HFFc6 (cell line): ENCODE data around the gene RIPOR1. TPM values are rescaled to one million over a fixed set of nuclear protein-coding genes. Genes with fewer than 3 reads are reported as not detected.

Source experiments
- DNase-seq: peaks from one replicate; pipeline ENCODE4 v3.0.0-alpha.2; 2018
- H3K27ac Mint-ChIP-seq: 2 replicates; pipeline ENCODE4 v1.8.0; 2020; ENCODE audit warnings: mild to moderate bottlenecking, mixed read lengths
- H3K27me3 Mint-ChIP-seq: 2 replicates; pipeline ENCODE4 v1.8.0; 2021; ENCODE audit warnings: mild to moderate bottlenecking, moderate library complexity, mixed read lengths; ENCODE audit not compliant: insufficient read depth
- H3K36me3 Mint-ChIP-seq: 2 replicates; pipeline ENCODE4 v1.8.0; 2021; ENCODE audit warnings: low read depth, mixed read lengths
- H3K4me1 Mint-ChIP-seq: 2 replicates; pipeline ENCODE4 v1.8.0; 2020; ENCODE audit warnings: low read depth, mixed read lengths
- H3K4me3 Mint-ChIP-seq: 2 replicates; pipeline ENCODE4 v1.8.0; 2020; ENCODE audit warnings: mild to moderate bottlenecking, moderate library complexity, mixed read lengths
- H3K9me3 Mint-ChIP-seq: 2 replicates; pipeline ENCODE4 v1.8.0; 2020; ENCODE audit warnings: mild to moderate bottlenecking, mixed read lengths
- CTCF ChIP-seq: fragments of 200-600 bp; sonication (generic); IDR thresholded peaks from 2 replicates; pipeline ENCODE4 v1.5.0; 2021; ENCODE audit warnings: antibody characterized with exemption, mild to moderate bottlenecking
- total RNA-seq, 6 experiments: library from RNA; stranded (reverse); fragmentation: NEBNext Ultra II Directional; extraction: Animal tissue kit (Norgen Biotek cat#: 25700); gene quantifications; 2 replicates in 1 of 6; 3 replicates in 5 of 6; pipeline ENCODE4 v1.2.3, GENCODE V29; 2021

The RIPOR1 gene
- total RNA-seq, 6 experiments from 2014 or later, result 72.2 to 101 (median 82.9) TPM

GRCh38 chr16:67535201-67535600, 6.6 kb downstream of the RIPOR1 start:
- peaks cover 5% of the 10 kb centered on the region; the same call in 1 of the 2 replicates for H3K36me3 Mint-ChIP-seq
- no peak for TF ChIP-seq CTCF
- DNase-seq, result no peak
- H3K9me3 Mint-ChIP-seq, result no peaks in the 10 kb centered on the region
- H3K4me3 Mint-ChIP-seq, result no peak overlapping the region
- peaks cover 5% of the 10 kb centered on the region for H3K27me3 Mint-ChIP-seq
- H3K27ac Mint-ChIP-seq, result no peak overlapping the region; the same call in 1 of the 2 replicates
- peaks cover 64% of the 10 kb centered on the region for H3K4me1 Mint-ChIP-seq

GRCh38 chr16:67537270-67537635, 8.6 kb downstream of the RIPOR1 start:
- peak overlapping the region; percentile 85 for H3K27ac Mint-ChIP-seq
- H3K36me3 Mint-ChIP-seq, result peaks cover 21% of the 10 kb centered on the region
- H3K27me3 Mint-ChIP-seq, result peaks cover 11% of the 10 kb centered on the region
- DNase-seq, result no peak
- no peaks in the 10 kb centered on the region for H3K9me3 Mint-ChIP-seq
- peak overlapping the region; percentile 85 for H3K4me3 Mint-ChIP-seq
- H3K4me1 Mint-ChIP-seq, result peaks cover 65% of the 10 kb centered on the region
- TF ChIP-seq CTCF, result no peak

GRCh38 chr16:67537636-67538591, 9.3 kb downstream of the RIPOR1 start:
- no peak for DNase-seq
- H3K27ac Mint-ChIP-seq, result peak overlapping the region; percentile 85
- H3K36me3 Mint-ChIP-seq, result peaks cover 24% of the 10 kb centered on the region
- H3K4me3 Mint-ChIP-seq, result peak overlapping the region; percentile 85
- peaks cover 63% of the 10 kb centered on the region for H3K4me1 Mint-ChIP-seq
- no peaks in the 10 kb centered on the region for H3K9me3 Mint-ChIP-seq
- TF ChIP-seq CTCF, result no peak
- H3K27me3 Mint-ChIP-seq, result peaks cover 11% of the 10 kb centered on the region

- TF ChIP-seq CTCF, result no peak
- Mint-ChIP-seq H3K9me3 (no peaks in the 10 kb centered on the region), H3K27ac (peak overlapping the region; percentile 67), H3K36me3 (peaks cover 20% of the 10 kb centered on the region), H3K27me3 (peaks cover 9% of the 10 kb centered on the region), H3K4me1 (peaks cover 55% of the 10 kb centered on the region), H3K4me3 (peak overlapping the region; percentile 79)
- no peak for DNase-seq
These were observed 10.1 kb downstream of the RIPOR1 start for GRCh38 chr16:67538666-67539101.

- no peak overlapping the region for H3K27ac Mint-ChIP-seq
These were observed 10.6 kb downstream of the RIPOR1 start for GRCh38 chr16:67539271-67539670.

More at GRCh38 chr16:67539271-67539670, 10.6 kb downstream of the RIPOR1 start:
- Mint-ChIP-seq H3K9me3 (no peaks in the 10 kb centered on the region), H3K4me3 (peak overlapping the region; percentile 79), H3K4me1 (peaks cover 55% of the 10 kb centered on the region), H3K36me3 (peaks cover 20% of the 10 kb centered on the region), H3K27me3 (peaks cover 9% of the 10 kb centered on the region)
- TF ChIP-seq CTCF, result no peak
- no peak for DNase-seq
